CD4-positive, alpha-beta T cell treated with Interleukin-17A for 4 hours (primary cell): ENCODE data around the gene AZGP1.
"Not testable (repeated sequence)": the region's sequence is repeated elsewhere in the genome, so short reads cannot be mapped to it uniquely, and the experiment has no call there.

Experiments
- DNase-seq: peaks from one replicate; pipeline ENCODE4 v3.0.0-alpha.2; 2020; ENCODE audit warnings: mixed read lengths

The AZGP1 gene

DNA sequence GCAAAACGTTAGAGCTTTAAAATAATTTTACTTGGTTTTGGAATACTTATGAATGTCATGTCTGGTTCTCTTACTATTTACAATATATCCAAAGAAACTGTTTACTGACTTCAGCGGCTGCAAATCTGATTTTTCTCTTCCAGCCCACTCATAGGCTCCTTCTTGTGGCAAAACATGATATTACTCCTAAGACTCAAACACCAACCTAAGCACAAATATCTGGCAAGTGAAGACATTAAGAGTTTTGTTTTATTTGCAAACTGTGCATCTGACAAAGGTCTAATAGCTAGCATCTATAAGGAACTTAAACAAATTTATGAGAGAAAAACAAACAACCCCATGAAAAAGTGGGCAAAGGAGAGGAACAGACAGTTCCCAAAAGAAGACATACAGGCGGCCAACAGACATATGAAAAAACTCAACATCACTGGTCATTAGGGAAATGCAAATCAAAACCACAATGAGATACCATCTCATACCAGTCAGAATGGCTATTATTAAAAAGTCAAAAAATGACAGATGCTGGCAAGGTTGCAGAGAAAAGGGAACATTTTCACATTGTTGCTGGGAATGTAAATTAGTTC, 26.1 kb downstream of the AZGP1 start:
- DNase-seq = no peak

DNA sequence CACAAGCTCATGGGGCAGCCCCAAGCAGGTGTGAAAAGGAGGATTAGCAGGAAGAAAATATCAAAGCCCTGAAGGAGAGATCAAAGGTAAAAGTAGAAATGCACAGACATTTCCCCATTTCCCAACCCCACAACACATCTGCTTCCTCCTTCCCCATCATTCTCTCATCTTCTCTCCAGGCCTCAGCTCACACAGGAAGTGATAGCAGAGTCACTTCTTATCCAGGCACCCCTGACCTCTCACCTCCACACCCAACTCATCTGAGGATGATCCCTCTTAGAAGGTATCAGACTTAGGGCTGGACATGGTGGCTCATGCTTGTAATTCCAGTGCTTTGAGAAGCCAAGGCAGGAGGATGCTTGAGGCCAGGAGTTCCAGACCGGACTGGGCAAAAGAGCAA, 28.2 kb downstream of the AZGP1 start:
- no peak for DNase-seq

DNA sequence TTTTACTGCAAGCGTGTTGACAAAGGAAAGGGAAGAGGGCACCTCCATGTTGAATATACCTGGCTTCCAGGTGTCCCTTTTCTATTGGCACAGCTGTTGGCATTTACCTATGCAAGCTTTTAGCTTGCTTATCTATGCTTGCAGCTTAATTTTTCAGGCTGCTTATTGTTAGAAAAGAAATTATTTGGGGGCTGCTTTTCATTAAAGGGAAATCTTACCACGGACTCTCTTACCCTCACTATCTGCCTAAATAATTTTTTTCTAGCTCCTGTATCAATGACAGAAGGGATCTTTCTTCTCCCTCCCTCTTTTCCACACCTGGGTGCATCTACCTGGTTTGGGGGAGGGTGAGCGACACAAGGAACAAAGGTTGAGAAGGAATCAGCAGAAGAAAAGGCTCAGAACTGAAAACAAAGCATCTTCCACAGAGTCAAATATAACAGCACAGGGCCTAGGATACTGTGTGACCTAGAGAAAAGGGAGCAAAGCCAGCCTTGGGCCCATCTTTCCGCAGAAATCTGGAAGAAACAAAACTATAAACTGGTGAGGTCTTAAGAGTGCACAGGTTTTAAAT, 31.2 kb downstream of the AZGP1 start:
- no peak for DNase-seq

DNA sequence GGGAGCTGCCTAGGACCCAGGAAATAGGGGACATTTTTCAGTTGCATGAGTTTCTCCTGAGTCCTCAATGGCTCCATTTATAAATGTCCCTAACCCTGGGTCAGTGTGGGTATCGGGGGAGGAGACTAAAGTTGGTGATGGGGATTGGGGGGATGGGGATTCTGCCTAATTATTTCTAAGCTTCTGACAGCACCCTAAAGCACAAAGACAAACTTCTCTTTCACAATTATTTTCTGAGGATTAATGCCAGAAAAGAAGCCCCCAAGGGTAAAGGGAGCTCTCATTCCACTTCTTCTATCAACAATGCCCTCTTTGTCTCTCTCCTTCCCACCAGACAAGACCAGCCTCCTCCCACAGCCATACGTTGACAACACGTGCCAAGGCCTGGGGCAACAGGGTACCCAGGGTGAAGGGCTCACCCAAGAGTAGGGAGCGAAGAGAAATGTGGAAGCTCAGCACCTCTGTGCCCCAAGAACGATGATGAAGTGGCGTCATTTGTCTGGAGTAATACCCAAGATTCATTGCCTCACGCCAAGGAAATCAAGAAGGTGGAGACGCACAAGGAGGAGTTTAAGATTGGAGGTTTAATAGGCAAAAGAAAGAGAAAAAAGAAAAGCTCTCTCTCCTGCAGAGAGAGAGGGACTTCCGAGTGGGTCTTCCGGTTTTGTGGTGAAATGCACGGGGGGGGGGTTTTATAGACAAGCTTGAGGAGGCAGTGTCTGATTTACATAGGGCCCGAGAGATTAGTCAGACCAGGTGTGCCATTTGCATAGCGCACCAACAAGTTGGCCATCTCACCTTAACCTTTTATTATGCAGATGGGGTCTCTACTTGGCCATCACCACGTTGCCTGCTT, 32.0 kb downstream of the AZGP1 start:
- DNase-seq = peak; percentile 7

DNA sequence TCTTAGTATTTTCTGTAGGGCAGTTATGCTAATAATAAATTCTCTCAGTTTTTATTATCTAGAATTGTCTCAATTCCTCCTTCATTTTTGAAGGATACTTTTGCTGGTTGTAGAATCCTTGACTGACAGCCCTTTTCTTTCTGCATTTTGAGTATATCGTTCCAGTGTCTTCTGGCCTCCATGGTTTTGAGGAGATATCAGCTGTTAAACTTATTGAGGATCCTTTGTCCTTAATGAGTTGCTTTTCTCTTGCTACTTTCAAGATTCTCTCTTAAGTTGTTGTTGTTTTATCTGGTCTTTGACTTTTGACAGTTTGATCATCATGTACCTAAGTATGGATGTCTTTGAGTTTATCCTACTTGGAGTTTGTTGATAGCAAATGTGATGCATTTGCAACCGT, 37.5 kb downstream of the AZGP1 start:
- no peak for DNase-seq

DNA sequence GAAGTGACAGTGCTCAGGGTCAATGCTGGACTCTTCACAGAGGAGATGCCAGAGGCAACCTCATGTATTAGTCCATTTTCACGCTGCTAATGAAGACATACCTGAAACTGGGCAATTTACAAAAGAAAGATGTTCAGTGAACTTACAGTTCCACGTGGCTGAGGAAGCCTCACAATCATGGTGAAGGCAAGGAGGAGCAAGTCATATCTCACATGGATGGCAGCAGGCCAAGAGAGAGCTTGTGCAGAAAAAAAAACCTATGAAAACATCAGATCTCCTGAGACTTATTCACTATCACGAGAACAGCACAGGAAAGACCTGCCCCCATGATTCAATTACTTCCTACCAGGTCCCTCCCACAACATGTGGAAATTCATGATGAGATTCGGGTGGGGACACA, 40.8 kb downstream of the AZGP1 start:
- DNase-seq = not testable (repeated sequence)

DNA sequence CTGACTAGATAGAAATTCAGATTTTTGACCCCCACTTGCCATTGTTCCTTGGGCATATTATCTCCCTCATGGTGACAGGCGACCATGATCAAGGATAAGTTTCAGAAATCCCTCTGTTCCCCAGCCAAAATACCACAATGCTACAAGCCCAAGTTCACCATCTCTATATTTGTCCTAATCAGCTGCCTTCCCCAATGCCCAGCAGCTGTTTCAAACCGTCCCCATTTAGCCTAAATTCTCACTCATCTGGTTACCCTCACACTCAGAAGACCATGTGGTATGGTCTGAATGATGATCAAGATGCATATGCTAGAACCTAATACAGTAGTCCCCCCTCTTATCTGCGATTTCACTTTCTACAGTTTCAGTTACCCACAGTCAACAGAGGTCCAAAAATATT, 45.5 kb downstream of the AZGP1 start:
- no peak for DNase-seq

DNA sequence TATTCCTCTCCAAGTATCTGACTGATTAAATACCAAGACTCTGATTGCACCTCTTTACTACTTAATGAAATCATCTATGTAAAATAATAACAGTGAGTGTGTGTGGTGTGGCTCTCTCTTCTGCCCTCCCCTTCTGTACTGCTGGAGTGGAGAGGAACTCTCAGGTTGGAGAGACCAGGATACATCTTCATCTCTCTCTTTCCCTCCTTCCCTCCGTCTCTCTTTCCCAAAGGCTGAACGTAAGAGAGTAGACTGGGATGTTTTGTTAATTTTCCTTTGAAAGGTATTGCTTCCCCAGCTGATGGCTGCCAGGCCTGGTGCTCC, 46.1 kb downstream of the AZGP1 start:
- no peak for DNase-seq

DNA sequence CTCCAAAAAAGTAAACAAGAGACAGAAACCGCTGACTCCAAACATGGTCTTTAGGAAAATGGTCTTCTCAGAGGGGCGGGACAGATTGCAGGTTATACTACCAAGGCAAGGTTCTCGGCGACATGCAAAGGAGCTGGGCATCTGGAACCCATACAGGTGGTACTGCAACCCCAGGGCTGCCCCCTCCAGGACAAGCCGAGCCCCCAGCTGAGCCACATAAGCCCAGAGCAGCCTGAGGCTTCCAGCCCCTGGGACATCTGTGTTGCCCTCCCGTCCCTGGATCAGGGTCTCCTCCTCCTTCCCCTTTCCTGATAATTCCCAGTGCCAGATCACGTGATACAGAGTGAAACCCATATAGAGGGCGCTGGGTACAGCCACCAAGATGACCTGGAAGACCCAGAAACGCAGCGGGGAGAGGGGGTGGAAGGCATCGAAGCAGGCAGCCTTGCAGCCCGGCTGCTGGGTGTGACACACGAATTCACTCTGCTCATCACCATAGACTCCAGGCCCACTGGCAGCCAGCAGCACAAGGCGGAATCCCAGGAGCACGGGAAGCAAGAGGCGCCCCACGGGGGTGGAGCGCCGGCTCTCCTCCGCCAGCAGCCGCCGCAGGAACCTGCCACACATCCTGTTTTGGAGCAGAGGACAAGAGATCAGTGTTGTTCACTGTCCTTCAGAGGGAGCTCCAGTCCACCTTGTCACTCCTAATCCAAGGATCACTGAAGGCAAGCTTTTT, 46.7 kb downstream of the AZGP1 start, which contains the start of gene GJC3:
TSS of gene GJC3 (minus strand) at position 627 of the 736 bp plus-strand sequence. CDS start at position 627, 0 bp downstream.
- DNase-seq = peak; percentile 67

DNA sequence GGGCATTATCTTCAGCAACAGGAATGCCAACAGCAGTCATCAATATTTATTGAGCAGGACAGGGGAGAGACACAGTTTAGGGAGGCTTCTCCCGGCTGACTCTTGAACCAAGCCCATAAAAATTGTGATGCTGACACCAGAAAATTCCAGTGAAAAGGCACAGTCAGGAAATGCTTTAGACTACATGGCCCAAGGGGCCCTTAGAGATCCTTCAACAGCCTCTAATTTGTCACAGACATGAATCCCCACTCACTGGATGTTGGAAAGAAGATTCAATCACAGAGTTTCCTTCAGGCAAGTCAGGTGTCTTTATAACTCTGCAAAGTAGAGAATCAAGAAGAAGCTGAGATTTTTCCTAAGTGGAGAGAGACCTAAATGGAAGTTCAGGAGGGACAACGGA, 47.6 kb downstream of the AZGP1 start:
- no peak for DNase-seq

DNA sequence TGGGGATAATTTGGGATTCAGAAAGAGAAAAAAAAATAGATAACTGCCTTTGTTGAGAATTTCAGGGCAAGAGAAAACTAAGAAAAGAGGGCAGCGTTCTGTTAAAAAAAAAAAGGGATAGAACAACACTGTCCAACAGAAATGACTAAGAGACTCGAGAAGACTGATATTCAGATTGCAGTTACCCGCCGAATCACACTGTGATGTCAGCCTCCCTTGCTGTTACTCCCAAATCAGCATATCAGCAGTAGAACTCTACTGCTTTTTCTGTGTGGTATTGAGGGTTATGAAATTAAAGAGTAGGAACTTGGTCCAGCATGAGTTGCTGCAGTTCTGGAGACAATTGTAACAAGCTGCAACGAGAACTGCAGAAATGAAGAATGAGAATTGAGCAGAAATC, 48.3 kb downstream of the AZGP1 start:
- no peak for DNase-seq

DNA sequence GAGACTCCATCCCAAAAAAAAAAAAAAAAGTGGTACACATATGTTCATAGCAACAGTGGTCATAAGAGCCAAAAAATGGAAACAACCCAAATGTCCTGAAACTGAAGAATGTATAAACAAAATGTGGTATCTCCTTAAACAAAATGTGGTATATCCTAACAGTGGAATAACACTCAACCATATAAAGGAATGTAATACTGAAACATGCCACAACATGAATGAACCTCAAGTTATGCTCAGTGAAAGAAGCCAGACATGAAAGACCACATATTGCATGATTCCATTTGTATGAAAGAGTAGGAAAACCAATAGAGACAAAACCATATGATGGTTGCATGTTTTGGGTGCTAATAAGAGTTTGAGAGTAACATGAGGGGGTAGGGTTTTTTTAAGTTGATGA, 49.5 kb downstream of the AZGP1 start:
- no peak for DNase-seq

DNA sequence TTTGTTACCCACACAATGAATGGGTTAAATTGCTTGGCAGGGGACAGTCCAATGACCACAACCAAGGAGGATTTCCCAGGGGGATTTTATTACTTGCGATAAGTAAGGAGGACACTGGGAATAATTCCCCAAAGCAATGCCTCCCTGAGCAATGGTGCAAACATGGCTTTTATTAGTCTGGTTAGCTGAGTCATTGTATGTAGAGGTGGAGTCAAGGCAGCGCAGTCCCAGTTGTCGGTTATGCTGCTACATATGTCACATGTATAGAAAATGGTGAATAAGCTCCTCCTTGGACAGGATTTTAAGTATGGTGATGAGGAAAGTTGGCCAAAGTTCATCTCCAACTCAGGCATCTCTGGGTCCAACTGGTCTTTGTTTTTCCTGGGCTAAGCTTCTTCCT, 52.6 kb downstream of the AZGP1 start:
- DNase-seq = no peak

DNA sequence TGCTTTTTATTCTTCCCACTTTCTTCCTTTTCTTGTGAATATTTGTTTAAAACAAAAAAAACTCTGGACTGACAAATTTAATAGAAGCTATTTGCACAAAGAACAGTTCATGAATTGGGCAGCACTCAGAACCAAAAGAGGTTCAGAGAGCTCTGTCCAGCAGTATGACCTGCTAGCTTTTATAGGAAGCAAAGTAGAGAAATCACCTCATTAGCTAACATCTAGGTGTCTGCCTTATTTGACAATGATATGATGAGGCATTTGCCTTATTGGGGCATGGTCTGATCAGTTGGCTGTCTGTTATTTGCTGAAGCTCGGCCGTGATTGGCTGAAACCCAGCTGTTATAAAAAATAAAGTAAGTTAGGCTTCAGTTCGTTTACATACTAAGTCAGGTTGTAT, 55.7 kb downstream of the AZGP1 start:
- DNase-seq = no peak

DNA sequence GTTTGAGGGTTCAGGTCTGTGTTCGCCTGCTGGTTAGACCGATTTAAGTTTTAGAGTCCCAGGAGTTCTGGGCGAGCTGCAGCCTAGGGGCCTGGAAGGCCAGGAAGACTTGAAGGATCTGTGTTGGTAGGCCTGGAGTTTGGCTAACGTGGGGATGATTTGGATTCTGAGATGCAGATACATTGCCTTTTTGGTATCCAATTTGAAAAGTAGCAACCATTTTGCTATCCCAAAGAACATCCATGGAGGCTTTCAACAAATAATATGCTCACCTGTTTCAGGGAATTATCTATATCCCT, 56.1 kb downstream of the AZGP1 start:
- DNase-seq = no peak

DNA sequence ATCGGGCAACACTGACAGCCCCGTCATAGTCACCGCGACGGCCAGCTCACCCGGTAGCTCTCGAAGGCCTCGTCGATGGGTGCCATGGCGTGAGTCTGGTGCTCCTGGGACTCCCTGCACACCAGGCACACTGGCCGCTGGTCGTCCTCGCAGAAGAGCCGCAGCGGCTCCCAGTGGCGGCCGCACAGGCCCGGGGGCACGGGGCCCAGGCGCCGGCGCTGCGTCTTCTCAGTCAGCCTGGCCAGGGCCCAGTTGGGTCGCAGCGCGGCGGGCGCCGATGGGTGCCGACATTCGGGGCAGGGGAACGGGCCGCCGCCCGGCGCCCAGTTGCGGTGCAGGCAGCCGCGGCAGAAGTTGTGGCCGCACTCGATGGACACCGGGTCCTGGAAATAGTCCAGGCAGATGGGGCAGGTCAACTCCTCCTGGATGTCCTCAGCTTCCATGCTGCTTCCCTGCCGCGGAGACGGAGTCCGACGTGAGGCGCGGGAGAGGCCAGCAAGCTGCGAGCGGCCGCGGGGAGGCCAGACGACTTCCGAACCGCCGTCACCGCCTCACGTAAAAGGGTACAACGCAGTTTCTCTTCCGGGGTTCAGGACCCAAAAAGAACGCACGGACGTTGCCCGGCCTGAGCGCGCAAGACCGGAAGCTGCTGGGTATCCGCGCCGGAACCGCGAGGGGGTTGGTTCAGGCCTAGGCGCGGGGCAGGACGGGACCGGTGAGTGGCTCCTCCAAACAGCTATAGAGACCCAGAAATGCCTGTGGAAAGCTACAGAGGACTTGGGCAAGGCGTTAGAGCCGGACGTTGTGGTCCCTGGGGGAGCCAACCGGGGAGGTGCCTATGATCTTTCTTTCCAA, 56.6 kb downstream of the AZGP1 start, which contains the start of gene TRIM4:
TSS of gene TRIM4 (minus strand) at position 572 of the 855 bp plus-strand sequence. CDS start at position 443, 129 bp downstream.
- peak; percentile 92 for DNase-seq
